ENCODE results near the gene NXF3. TPM values are rescaled to one million over a fixed set of nuclear protein-coding genes. Genes with fewer than 3 reads are reported as not detected.
"Not testable (repeated sequence)": the region's sequence is repeated elsewhere in the genome, so short reads cannot be mapped to it uniquely, and the experiment has no call there.

The NXF3 gene
- total RNA-seq, 1 experiment from 2014 or later, result not detected

DNA sequence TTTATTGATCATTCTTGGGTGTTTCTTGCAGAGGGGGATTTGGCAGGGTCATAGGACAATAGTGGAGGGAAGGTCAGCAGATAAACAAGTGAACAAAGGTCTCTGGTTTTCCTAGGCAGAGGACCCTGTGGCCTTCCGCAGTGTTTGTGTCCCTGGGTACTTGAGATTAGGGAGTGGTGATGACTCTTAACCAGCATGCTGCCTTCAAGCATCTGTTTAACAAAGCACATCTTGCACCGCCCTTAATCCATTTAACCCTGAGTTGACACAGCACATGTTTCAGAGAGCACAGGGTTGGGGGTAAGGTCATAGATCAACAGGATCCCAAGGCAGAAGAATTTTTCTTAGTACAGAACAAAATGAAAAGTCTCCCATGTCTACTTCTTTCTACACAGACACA lies 10.9 kb upstream of the NXF3 start:
- H3K27ac ChIP-seq; H3K79me2 ChIP-seq (ENCODE audit: low read depth); H3K4me2 ChIP-seq; BruUV-seq (replicated peaks); H3K9me3 ChIP-seq (ENCODE audit: insufficient read depth, low read depth); H2AFZ ChIP-seq; H3K4me1 ChIP-seq (replicated peaks; ENCODE audit: insufficient read depth); H4K20me1 ChIP-seq (ENCODE audit: insufficient read depth); intact Hi-C loops (cut with micrococcal nuclease; ENCODE audit: unreplicated experiment); H3K4me3 ChIP-seq; H3K36me3 ChIP-seq (ENCODE audit: low read depth); POLR2A ChIA-PET (ENCODE audit: unreplicated experiment); DNase-seq; H3K9me2 ChIP-seq (ENCODE audit: insufficient read depth); H3K27me3 ChIP-seq (ENCODE audit: insufficient read depth, low read depth); H3F3A ChIP-seq (ENCODE audit: insufficient read depth, low read depth); CTCF ChIA-PET: not testable (repeated sequence)

GRCh38 chrX:103101299-103102042 lies 8.5 kb upstream of the NXF3 start:
- Histone ChIP-seq H3K27me3 (ENCODE audit: insufficient read depth, low read depth) (no peaks in the 10 kb centered on the region), H3K36me3 (ENCODE audit: low read depth) (no peaks in the 10 kb centered on the region), H3K4me1 (replicated peaks; ENCODE audit: insufficient read depth) (no peaks in the 10 kb centered on the region), H3F3A (ENCODE audit: insufficient read depth, low read depth) (no peaks in the 10 kb centered on the region), H3K4me2 (no peak overlapping the region), H4K20me1 (ENCODE audit: insufficient read depth) (no peaks in the 10 kb centered on the region), H3K27ac (no peak overlapping the region), H3K4me3 (no peak overlapping the region), H3K9me2 (ENCODE audit: insufficient read depth) (no peaks in the 10 kb centered on the region), H3K9me3 (ENCODE audit: insufficient read depth, low read depth) (no peaks in the 10 kb centered on the region), H2AFZ (no peak overlapping the region), H3K79me2 (ENCODE audit: low read depth) (no peaks in the 10 kb centered on the region)
- ChIA-PET POLR2A (ENCODE audit: unreplicated experiment) (no interaction called here), CTCF (no interaction called here)
- no TSS peak for BruUV-seq (replicated peaks)
- intact Hi-C loops (cut with micrococcal nuclease; ENCODE audit: unreplicated experiment), result no loop called here
- DNase-seq, result no peak
- no peak for TF ChIP-seq EZH2 (IDR thresholded peaks at IDR 0.05; ENCODE audit: low read depth)
- TF ChIP-seq, protein P1, sequence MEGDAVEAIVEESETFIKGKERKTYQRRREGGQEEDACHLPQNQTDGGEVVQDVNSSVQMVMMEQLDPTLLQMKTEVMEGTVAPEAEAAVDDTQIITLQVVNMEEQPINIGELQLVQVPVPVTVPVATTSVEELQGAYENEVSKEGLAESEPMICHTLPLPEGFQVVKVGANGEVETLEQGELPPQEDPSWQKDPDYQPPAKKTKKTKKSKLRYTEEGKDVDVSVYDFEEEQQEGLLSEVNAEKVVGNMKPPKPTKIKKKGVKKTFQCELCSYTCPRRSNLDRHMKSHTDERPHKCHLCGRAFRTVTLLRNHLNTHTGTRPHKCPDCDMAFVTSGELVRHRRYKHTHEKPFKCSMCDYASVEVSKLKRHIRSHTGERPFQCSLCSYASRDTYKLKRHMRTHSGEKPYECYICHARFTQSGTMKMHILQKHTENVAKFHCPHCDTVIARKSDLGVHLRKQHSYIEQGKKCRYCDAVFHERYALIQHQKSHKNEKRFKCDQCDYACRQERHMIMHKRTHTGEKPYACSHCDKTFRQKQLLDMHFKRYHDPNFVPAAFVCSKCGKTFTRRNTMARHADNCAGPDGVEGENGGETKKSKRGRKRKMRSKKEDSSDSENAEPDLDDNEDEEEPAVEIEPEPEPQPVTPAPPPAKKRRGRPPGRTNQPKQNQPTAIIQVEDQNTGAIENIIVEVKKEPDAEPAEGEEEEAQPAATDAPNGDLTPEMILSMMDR (conservative IDR thresholded peaks at IDR 0.05), result no peak

DNA sequence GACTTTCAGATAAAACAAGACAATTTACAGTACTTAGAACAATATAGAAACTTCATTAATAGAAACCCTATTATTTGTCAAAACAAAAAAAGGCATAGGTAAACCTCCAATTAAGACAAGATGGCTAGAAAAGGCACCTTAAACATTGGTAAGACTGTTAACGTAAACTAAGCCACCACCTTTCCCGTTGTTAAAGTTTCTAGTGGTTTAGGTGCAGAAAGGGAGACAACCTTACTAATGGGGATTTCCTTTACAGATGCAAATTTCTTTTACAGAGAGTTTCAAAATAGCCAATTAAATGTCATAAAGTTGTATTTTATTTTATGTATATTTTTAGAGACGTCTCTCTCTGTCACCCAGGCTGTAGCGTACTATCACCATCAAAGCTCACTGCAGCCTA lies 7.5 kb upstream of the NXF3 start:
- Histone ChIP-seq H3K79me2 (ENCODE audit: low read depth) (no peaks in the 10 kb centered on the region), H3K36me3 (ENCODE audit: low read depth) (no peaks in the 10 kb centered on the region), H3K4me1 (replicated peaks; ENCODE audit: insufficient read depth) (no peaks in the 10 kb centered on the region), H4K20me1 (ENCODE audit: insufficient read depth) (no peaks in the 10 kb centered on the region), H3K27me3 (ENCODE audit: insufficient read depth, low read depth) (no peaks in the 10 kb centered on the region), H3K27ac (no peak overlapping the region), H3F3A (ENCODE audit: insufficient read depth, low read depth) (no peaks in the 10 kb centered on the region), H2AFZ (no peak overlapping the region), H3K9me2 (ENCODE audit: insufficient read depth) (no peaks in the 10 kb centered on the region), H3K9me3 (ENCODE audit: insufficient read depth, low read depth) (no peaks in the 10 kb centered on the region), H3K4me2 (no peak overlapping the region), H3K4me3 (no peak overlapping the region)
- ChIA-PET CTCF (no interaction called here), POLR2A (ENCODE audit: unreplicated experiment) (no interaction called here)
- no TSS peak for BruUV-seq (replicated peaks)
- no peak for DNase-seq
- TF ChIP-seq, protein P1 (conservative IDR thresholded peaks at IDR 0.05), result no peak
- no peak for TF ChIP-seq EZH2 (IDR thresholded peaks at IDR 0.05; ENCODE audit: low read depth)
- intact Hi-C loops (cut with micrococcal nuclease; ENCODE audit: unreplicated experiment), result no loop called here

DNA sequence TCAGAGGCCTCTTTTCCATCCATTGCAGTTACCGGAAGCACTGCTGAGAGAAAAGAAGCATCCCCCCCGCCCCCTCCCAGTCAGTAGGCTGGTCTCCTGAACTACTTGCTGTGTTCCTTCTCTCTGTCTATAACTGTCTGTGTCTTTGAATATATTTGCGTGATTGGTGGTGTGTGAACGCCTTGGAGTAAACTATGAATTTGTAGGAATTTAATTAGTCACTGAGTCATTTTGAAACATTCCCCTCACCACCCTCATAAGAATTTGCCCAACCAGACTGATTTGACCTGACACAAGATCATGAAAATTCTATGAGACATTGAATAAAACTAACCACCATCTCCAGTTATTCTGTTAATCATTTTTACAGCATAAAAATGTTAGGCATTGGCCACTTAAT lies 6.7 kb upstream of the NXF3 start:
- H3K4me3 ChIP-seq, result no peak overlapping the region
- no peak overlapping the region for H2AFZ ChIP-seq
- no peak overlapping the region for H3K4me2 ChIP-seq
- no peak overlapping the region for H3K27ac ChIP-seq
- POLR2A ChIA-PET (ENCODE audit: unreplicated experiment), result no interaction called here
- DNase-seq, result no peak
- CTCF ChIA-PET, result no interaction called here
- no peaks in the 10 kb centered on the region for H3K9me2 ChIP-seq (ENCODE audit: insufficient read depth)
- BruUV-seq (replicated peaks), result no TSS peak
- H3K79me2 ChIP-seq (ENCODE audit: low read depth), result no peaks in the 10 kb centered on the region
- intact Hi-C loops (cut with micrococcal nuclease; ENCODE audit: unreplicated experiment), result no loop called here
- H4K20me1 ChIP-seq (ENCODE audit: insufficient read depth), result no peaks in the 10 kb centered on the region
- H3K9me3 ChIP-seq (ENCODE audit: insufficient read depth, low read depth), result no peaks in the 10 kb centered on the region
- no peaks in the 10 kb centered on the region for H3K36me3 ChIP-seq (ENCODE audit: low read depth)
- H3F3A ChIP-seq (ENCODE audit: insufficient read depth, low read depth), result no peaks in the 10 kb centered on the region
- no peaks in the 10 kb centered on the region for H3K27me3 ChIP-seq (ENCODE audit: insufficient read depth, low read depth)
- TF ChIP-seq EZH2 (IDR thresholded peaks at IDR 0.05; ENCODE audit: low read depth), result no peak
- TF ChIP-seq, protein P1 (conservative IDR thresholded peaks at IDR 0.05), result no peak
- no peaks in the 10 kb centered on the region for H3K4me1 ChIP-seq (replicated peaks; ENCODE audit: insufficient read depth)
